ENCODE measurements around the gene KNOP1. TPM values are rescaled to one million over a fixed set of nuclear protein-coding genes. Genes with fewer than 3 reads are reported as not detected.

KNOP1 gene
- total and polyA plus RNA-seq, 2 of the 13 experiments (the other 11 are each of a cell fraction or from before 2014, with no cell fraction given): 21.2 to 57.5 TPM

DNA sequence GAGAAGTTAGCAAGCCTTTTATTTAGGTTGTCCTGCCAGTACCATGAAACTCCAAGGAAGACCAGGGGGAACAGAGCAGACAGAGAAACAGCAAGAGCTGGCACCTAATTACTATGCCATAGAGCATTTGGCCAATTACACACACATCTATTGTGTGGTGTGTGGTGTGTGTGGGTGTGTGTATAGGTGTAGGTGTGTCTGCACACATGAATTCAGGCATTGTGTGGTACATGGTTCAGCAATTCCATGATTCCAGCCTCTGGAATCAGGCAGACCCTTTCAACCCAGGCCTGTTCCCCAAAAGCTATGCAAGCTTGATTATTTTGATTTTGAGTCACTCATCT lies 25.8 kb upstream of the KNOP1 start (continued):
- TF ChIP-seq, protein P1, sequence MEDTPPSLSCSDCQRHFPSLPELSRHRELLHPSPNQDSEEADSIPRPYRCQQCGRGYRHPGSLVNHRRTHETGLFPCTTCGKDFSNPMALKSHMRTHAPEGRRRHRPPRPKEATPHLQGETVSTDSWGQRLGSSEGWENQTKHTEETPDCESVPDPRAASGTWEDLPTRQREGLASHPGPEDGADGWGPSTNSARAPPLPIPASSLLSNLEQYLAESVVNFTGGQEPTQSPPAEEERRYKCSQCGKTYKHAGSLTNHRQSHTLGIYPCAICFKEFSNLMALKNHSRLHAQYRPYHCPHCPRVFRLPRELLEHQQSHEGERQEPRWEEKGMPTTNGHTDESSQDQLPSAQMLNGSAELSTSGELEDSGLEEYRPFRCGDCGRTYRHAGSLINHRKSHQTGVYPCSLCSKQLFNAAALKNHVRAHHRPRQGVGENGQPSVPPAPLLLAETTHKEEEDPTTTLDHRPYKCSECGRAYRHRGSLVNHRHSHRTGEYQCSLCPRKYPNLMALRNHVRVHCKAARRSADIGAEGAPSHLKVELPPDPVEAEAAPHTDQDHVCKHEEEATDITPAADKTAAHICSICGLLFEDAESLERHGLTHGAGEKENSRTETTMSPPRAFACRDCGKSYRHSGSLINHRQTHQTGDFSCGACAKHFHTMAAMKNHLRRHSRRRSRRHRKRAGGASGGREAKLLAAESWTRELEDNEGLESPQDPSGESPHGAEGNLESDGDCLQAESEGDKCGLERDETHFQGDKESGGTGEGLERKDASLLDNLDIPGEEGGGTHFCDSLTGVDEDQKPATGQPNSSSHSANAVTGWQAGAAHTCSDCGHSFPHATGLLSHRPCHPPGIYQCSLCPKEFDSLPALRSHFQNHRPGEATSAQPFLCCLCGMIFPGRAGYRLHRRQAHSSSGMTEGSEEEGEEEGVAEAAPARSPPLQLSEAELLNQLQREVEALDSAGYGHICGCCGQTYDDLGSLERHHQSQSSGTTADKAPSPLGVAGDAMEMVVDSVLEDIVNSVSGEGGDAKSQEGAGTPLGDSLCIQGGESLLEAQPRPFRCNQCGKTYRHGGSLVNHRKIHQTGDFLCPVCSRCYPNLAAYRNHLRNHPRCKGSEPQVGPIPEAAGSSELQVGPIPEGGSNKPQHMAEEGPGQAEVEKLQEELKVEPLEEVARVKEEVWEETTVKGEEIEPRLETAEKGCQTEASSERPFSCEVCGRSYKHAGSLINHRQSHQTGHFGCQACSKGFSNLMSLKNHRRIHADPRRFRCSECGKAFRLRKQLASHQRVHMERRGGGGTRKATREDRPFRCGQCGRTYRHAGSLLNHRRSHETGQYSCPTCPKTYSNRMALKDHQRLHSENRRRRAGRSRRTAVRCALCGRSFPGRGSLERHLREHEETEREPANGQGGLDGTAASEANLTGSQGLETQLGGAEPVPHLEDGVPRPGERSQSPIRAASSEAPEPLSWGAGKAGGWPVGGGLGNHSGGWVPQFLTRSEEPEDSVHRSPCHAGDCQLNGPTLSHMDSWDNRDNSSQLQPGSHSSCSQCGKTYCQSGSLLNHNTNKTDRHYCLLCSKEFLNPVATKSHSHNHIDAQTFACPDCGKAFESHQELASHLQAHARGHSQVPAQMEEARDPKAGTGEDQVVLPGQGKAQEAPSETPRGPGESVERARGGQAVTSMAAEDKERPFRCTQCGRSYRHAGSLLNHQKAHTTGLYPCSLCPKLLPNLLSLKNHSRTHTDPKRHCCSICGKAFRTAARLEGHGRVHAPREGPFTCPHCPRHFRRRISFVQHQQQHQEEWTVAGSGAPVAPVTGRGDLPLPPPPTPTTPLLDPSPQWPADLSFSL (CRISPR knock-in tag; IDR thresholded peaks at IDR 0.05): peak; percentile 90
- TF ChIP-seq MTF1 (CRISPR knock-in tag; IDR thresholded peaks at IDR 0.05) (no peak), ZBTB4 (CRISPR knock-in tag; IDR thresholded peaks at IDR 0.05; ENCODE audit: borderline replicate concordance) (no peak), THAP9 (CRISPR knock-in tag; IDR thresholded peaks at IDR 0.05; ENCODE audit: borderline replicate concordance) (no peak), ZNF318 (CRISPR knock-in tag; IDR thresholded peaks at IDR 0.05) (0 out of 2 replicates have a peak, but pooled peaks have one; percentile 5)

Measured in HepG2 (cell line).